Right hindlimb (tissue), 1 donor: Measurements from ENCODE around the gene RBM38.
A peak's percentile ranks its signal among the peaks of the same experiment; 100 is the strongest.

Source experiments
- DNase-seq: peaks from one replicate; pipeline ENCODE4 v3.0.0-alpha.2; 2018

Gene RBM38

DNA sequence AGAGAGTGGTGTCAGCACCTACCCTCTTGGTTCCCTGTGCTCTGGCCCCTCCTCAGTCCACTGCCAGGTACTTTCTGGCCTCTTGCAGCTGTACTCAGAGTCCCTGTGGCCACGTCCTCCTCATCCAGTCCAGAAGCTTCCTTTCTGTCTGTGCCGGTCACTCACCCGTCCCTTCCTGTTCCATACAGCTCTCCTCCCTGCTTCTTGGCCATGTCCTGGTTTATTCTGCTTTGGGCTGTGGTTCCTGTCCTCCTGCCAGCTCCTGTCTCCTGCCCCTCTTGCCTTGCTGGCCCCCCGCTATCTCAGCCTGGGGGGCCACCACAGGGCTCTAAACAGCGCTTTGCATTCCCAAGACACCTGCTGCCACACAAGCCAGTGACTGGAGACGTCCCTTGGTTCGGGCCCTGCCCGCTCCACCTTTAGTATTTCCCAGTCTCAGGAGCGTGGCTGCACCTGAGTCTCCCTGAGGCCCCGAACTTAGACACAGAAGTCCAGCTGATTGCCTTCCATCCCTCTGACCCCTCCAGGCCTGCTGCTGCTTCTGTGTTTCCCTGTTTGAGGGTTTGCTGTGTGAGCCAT, 15.5 kb upstream of the RBM38 start:
- DNase-seq, result no peak

DNA sequence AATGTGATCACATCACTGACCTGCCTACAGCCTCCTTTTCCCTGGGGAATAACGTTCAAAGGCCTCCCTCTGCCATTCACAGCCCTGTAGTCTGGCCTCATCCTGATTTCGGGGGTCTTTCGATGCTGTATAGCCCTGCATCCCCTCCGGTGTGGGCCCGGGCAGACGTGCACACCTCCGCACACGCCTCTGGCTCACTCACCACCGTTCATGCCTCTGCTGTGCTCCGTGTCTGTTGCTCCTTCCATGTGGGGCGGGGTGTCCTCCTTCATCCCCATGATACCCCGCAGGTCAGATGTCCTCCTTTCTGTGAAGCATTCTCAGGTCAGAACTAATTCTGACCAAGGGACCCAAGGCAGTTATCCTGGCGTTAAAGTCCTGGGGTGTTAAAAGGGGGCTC, 13.8 kb upstream of the RBM38 start:
- no peak for DNase-seq

DNA sequence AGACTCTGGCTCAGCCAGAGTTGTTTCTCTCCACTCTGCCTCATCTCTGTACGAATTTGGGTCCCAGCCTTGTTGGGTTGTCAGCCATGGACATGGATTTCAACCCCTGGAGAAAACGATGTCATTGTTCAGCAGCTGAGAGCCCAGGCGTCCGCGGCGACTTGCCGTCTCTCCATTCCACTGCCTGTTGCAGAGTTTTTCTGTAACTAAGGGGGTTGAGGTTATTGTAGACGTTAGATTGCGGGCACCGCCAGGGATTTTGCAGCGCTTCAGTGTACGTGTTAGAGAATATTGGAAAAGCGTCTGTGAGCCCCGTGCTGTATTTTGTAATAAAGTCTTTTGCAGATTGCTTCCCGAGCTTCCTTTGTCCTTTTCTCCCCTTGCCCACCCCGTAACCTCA, 13.1 kb upstream of the RBM38 start:
- DNase-seq, result no peak

DNA sequence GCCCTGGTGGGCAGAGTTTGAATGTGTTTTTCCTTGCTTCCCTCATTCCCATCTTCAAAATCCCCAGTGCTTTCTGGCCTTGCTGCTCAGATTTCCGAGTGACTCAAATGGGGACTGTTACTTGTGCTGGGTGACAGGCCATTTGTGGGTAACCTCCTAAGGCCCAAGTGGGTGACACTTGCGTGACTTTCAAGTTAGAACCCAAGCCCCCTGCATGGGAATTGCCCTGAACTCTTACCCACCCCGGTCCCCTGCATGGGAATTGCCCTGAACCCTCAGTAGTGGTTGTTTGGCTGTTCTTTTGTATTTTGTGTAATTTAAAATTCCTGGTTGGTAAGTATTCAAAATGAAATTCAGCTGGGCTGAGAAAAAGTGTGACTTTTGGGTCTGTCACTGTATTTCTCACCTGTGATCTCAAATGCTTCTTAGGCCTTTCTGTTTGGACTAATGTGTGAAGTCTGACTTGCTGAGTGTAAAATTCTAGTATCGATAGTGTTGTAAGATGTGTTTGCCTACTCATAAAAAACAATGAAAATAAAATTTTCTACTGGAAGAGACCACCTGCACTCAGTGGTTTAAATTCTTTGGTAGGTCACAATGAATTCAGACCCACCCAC, 12.4 kb upstream of the RBM38 start:
- no peak for DNase-seq

GRCh38 chr20:57379263-57379647, 11.9 kb upstream of the RBM38 start:
- no peak for DNase-seq

DNA sequence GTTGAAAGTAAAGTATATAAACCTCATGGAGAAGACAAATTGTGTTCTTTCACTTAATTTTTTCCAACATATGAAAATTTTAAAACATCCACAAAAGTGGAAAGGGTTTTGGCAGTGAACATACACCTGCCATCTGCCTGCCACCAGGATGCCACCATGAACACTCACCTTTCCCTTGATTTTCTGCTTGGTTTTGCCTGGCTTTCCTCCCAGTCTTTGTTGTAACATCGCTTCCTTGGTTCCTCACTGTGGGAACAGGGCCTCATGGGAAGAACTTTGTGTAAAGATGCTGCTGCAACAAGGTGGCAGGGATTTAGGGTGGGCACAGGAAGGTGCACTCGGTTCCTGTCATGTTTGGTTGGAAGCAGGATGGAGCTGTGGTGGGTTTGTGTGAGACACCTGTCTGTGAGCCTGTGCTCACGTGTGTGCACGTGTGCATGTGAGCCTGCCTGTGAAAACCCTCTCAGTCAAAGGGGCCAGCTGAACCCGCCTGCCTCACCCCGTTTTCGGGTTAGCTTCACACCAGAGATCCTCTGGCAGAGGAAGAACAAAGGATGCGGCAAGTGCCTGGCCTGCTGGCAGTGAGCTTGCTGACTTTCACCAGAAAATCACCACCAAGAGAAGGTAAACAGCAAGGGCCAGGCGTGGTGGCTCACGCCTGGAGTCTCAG, 11.0 kb upstream of the RBM38 start:
- DNase-seq, result no peak

GRCh38 chr20:57381596-57382503, 9.3 kb upstream of the RBM38 start:
- DNase-seq, result peak; percentile 86

GRCh38 chr20:57382516-57382915, 8.7 kb upstream of the RBM38 start:
- DNase-seq, result no peak

- no peak for DNase-seq
These were observed 7.5 kb upstream of the RBM38 start for GRCh38 chr20:57383447-57384347.

- DNase-seq, result no peak
These were observed 6.7 kb upstream of the RBM38 start for GRCh38 chr20:57384486-57384885.

GRCh38 chr20:57384953-57385761, 6.0 kb upstream of the RBM38 start:
- no peak for DNase-seq

- no peak for DNase-seq
These were observed 5.3 kb upstream of the RBM38 start for GRCh38 chr20:57385940-57386339.

GRCh38 chr20:57386762-57387161, 4.4 kb upstream of the RBM38 start:
- no peak for DNase-seq

GRCh38 chr20:57387463-57387862, 3.7 kb upstream of the RBM38 start:
- DNase-seq, result no peak

DNA sequence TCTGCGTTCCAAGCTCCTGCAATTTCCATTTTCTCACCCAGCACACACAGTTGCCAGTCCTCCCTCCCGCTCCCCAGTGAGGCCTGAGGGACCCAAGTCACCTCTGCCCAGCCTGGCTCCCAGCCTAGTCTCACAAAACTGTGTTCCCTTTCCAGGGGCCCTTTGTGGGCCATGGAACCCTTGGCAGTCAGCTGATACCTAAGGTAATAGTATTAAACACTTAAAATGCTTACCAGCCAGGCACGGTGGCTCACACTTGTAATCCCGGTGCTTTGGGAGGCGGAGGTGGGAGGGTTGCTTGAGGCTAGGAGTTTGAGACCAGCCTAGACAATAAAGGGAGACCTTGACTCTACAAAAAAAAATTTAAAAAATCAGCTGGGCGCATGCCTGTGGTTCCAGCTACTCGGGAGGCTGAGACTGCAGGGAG, 3.2 kb upstream of the RBM38 start:
- DNase-seq, result no peak

DNA sequence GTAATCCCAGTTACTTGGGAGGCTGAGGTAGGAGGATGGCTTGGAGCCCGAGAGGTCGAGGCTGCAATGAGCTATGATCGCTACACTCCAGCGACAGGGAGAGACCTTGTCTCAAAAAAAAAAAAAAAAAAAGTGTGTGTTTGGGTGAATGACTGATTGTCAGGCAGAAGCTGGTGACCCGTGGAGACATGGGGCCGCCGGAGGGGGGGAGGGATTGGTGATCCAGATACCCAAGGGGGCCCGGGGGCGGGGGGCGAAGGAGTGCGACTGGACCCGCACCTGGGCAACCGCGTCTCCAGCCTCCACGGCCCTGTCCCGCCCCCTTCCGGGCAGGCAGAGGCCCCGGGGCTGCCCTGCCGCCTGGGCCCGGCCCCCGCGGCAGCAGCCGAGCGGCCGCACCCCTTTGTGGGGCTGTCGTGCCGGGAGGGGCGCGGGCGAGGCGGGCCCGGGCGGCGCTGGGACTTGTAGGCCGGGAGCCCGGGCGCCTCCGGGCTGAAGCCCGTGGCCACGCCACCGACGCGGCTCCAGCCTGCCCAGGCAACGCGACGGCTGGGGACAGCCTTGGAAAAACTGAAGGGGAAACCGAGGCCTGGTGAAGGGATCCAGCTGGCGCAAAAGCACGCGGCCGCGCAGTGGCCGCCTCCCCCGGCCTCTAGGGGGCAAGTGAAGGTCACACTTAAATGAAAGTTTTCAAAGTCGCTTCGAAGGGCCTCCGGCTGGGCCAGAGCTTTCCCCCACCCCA, 2.1 kb upstream of the RBM38 start:
- DNase-seq, result peak; percentile 80

GRCh38 chr20:57389695-57390603, 1.2 kb upstream of the RBM38 start:
- DNase-seq, result no peak

GRCh38 chr20:57391439-57392301, 474 bp downstream of the RBM38 start:
- no peak for DNase-seq
